H9 (cell line): ENCODE measurements around the gene SLC25A12. TPM values are rescaled to one million over a fixed set of nuclear protein-coding genes. Genes with fewer than 3 reads are reported as not detected.

Experiments used
- DNase-seq: peaks from one replicate; pipeline ENCODE4 v3.0.0-alpha.2; 2017
- H2AFZ ChIP-seq: one replicate; pipeline ENCODE4 v1.6.1; 2013; ENCODE audit warnings: mild to moderate bottlenecking, low read length, control low read depth, moderate library complexity
- H2AK5ac ChIP-seq: 2 replicates; pipeline ENCODE4 v1.6.1; 2013; ENCODE audit warnings: low read length, control low read depth, mixed read lengths; ENCODE audit not compliant: insufficient read length
- H2BK120ac ChIP-seq: one replicate; pipeline ENCODE4 v1.6.1; 2013; ENCODE audit warnings: low read depth, mild to moderate bottlenecking, low read length, control low read depth, inconsistent platforms; ENCODE audit not compliant: poor library complexity, severe bottlenecking
- H2BK12ac ChIP-seq: 2 replicates; pipeline ENCODE4 v1.6.1; 2013; ENCODE audit warnings: low read length, control low read depth, mixed read lengths, low read depth; ENCODE audit not compliant: insufficient read length
- H2BK15ac ChIP-seq: 2 replicates; pipeline ENCODE4 v1.6.1; 2013; ENCODE audit warnings: low read depth, low read length, control low read depth
- H2BK20ac ChIP-seq: one replicate; pipeline ENCODE4 v1.6.1; 2013; ENCODE audit warnings: low read depth, mild to moderate bottlenecking, low read length, control low read depth, inconsistent platforms; ENCODE audit not compliant: poor library complexity, severe bottlenecking
- H2BK5ac ChIP-seq: 2 replicates; pipeline ENCODE4 v1.6.1; 2013; ENCODE audit warnings: low read length, control low read depth, mixed read lengths; ENCODE audit not compliant: insufficient read length
- H3K14ac ChIP-seq: 2 replicates; pipeline ENCODE4 v1.6.1; 2013; ENCODE audit warnings: low read length, control low read depth; ENCODE audit not compliant: insufficient read depth
- H3K18ac ChIP-seq: 2 replicates; pipeline ENCODE4 v1.6.1; 2013; ENCODE audit warnings: low read depth, mild to moderate bottlenecking, mixed read lengths, low read length, control low read depth; ENCODE audit not compliant: insufficient read length
- H3K23ac ChIP-seq: 2 replicates; pipeline ENCODE4 v1.6.1; 2013; ENCODE audit warnings: low read length, control low read depth, mixed read lengths, low read depth; ENCODE audit not compliant: insufficient read length
- H3K23me2 ChIP-seq: 2 replicates; pipeline ENCODE4 v1.6.1; 2013; ENCODE audit warnings: low read depth, mild to moderate bottlenecking, mixed read lengths, low read length, control low read depth; ENCODE audit not compliant: insufficient read length, poor library complexity, severe bottlenecking
- H3K27ac ChIP-seq: 2 replicates; pipeline ENCODE4 v1.5.1; 2013; ENCODE audit warnings: low read length, control low read depth, mixed read lengths, low read depth; ENCODE audit not compliant: insufficient read length
- H3K27me3 ChIP-seq: 2 replicates; pipeline ENCODE4 v1.6.1; 2013; ENCODE audit warnings: low read length, control low read depth, inconsistent platforms; ENCODE audit not compliant: insufficient read depth
- H3K4ac ChIP-seq: 2 replicates; pipeline ENCODE4 v1.6.1; 2013; ENCODE audit warnings: low read depth, mild to moderate bottlenecking, control low read depth, inconsistent platforms, low read length, moderate library complexity
- H3K4me1 ChIP-seq: 2 replicates; pipeline ENCODE4 v1.6.1; 2013; ENCODE audit warnings: low read length, control low read depth, inconsistent platforms; ENCODE audit not compliant: insufficient read depth
- H3K4me2 ChIP-seq: 2 replicates; pipeline ENCODE4 v1.6.1; 2013; ENCODE audit warnings: low read length, control low read depth, mixed read lengths; ENCODE audit not compliant: insufficient read length, insufficient read depth
- H3K56ac ChIP-seq: 2 replicates; pipeline ENCODE4 v1.6.1; 2013; ENCODE audit warnings: low read depth, mild to moderate bottlenecking, mixed read lengths, low read length, control low read depth; ENCODE audit not compliant: insufficient read length
- H3K79me1 ChIP-seq: 2 replicates; pipeline ENCODE4 v1.6.1; 2013; ENCODE audit warnings: low read depth, mild to moderate bottlenecking, moderate library complexity, low read length, control low read depth, inconsistent platforms; ENCODE audit not compliant: insufficient read depth, poor library complexity, severe bottlenecking
- H3K79me2 ChIP-seq: 2 replicates; pipeline ENCODE4 v1.6.1; 2013; ENCODE audit warnings: low read length, control low read depth, inconsistent platforms; ENCODE audit not compliant: insufficient read depth
- H3K9ac ChIP-seq: 2 replicates; pipeline ENCODE4 v1.6.1; 2013; ENCODE audit warnings: low read length, control low read depth, mixed read lengths; ENCODE audit not compliant: insufficient read length; ENCODE audit errors: extremely low read depth
- H3K9me3 ChIP-seq: one replicate; pipeline ENCODE4 v1.6.1; 2013; ENCODE audit warnings: low read depth, low read length, inconsistent platforms; ENCODE audit not compliant: control insufficient read depth
- H3T11ph ChIP-seq: one replicate; pipeline ENCODE4 v1.6.1; 2013; ENCODE audit warnings: mild to moderate bottlenecking, low read length, control low read depth, inconsistent platforms
- H4K20me1 ChIP-seq: one replicate; pipeline ENCODE4 v1.6.1; 2013; ENCODE audit not compliant: control insufficient read depth, insufficient read length, insufficient read depth
- H4K5ac ChIP-seq: 2 replicates; pipeline ENCODE4 v1.6.1; 2013; ENCODE audit warnings: low read depth, mild to moderate bottlenecking, mixed read lengths, low read length, control low read depth; ENCODE audit not compliant: insufficient read length
- H4K8ac ChIP-seq: replicated peaks from 2 replicates; pipeline ENCODE4 v1.6.1; 2013; ENCODE audit warnings: low read length, control low read depth, mixed read lengths, low read depth; ENCODE audit not compliant: insufficient read length
- H4K91ac ChIP-seq: 2 replicates; pipeline ENCODE4 v1.6.1; 2013; ENCODE audit warnings: low read depth, mild to moderate bottlenecking, moderate library complexity, mixed read lengths, low read length, control low read depth; ENCODE audit not compliant: insufficient read length
- H3K27ac Mint-ChIP-seq, 3 experiments: 2 replicates in 2 of 3; 3 replicates in 1 of 3; pipeline ENCODE4 v1.8.0; 2020 to 2021; ENCODE audit warnings: mixed read lengths in 3 of 3, mild to moderate bottlenecking in 1 of 3, moderate library complexity in 1 of 3
- H3K27me3 Mint-ChIP-seq: 2 replicates; pipeline ENCODE4 v1.8.0; 2021; ENCODE audit warnings: low read depth, mild to moderate bottlenecking, moderate library complexity, mixed read lengths
- H3K36me3 Mint-ChIP-seq, 3 experiments: 2 replicates in 2 of 3; 3 replicates in 1 of 3; pipeline ENCODE4 v1.8.0; 2020 to 2021; ENCODE audit warnings: low read depth in 3 of 3, mixed read lengths in 3 of 3; ENCODE audit not compliant: insufficient read depth in 1 of 3
- H3K4me1 Mint-ChIP-seq, 2 experiments: 2 replicates each; pipeline ENCODE4 v1.8.0; 2020; ENCODE audit warnings: mixed read lengths in 2 of 2
- H3K4me3 Mint-ChIP-seq, 2 experiments: 2 replicates in 1 of 2; 3 replicates in 1 of 2; pipeline ENCODE4 v1.8.0; 2020 to 2021; ENCODE audit warnings: mild to moderate bottlenecking in 2 of 2, mixed read lengths in 2 of 2, moderate library complexity in 1 of 2
- H3K9me3 Mint-ChIP-seq, 2 experiments: 2 replicates in 1 of 2; 3 replicates in 1 of 2; pipeline ENCODE4 v1.8.0; 2020; ENCODE audit warnings: mild to moderate bottlenecking in 2 of 2, mixed read lengths in 2 of 2, moderate library complexity in 1 of 2
- CTCF ChIP-seq: fragments of 200-600 bp; sonication (generic); conservative IDR thresholded peaks from 3 replicates; pipeline ENCODE4 v1.8.0; 2021; ENCODE audit warnings: antibody characterized with exemption, mild to moderate bottlenecking
- WGBS: extraction: QIAGEN DNeasy Blood & Tissue Kit; methylation state at CpG from one replicate; pipeline ENCODE4 v1.1.7; 2013; ENCODE audit warnings: missing lambda C conversion rate, low lambda C conversion rate, mixed read lengths; ENCODE audit not compliant: insufficient read length; ENCODE audit errors: extremely low coverage; 5-methylcytosine and 5-hydroxymethylcytosine counted together
- total RNA-seq: library from RNA; stranded (reverse); gene quantifications from 2 replicates; pipeline ENCODE4 v1.2.1, GENCODE V29; 2021

Gene SLC25A12
- total RNA-seq, 1 experiment from 2014 or later = 10.1 TPM

- Histone ChIP-seq H3K14ac (no peak overlapping the region), H2BK15ac (no peak overlapping the region), H3K23me2 (no peaks in the 10 kb centered on the region), H3T11ph (no peak overlapping the region), H2BK12ac (no peak overlapping the region), H3K56ac (no peak overlapping the region), H2BK5ac (no peak overlapping the region), H3K4ac (no peak overlapping the region), H3K23ac (no peak overlapping the region), H4K91ac (no peak overlapping the region), H3K4me1 (no peaks in the 10 kb centered on the region), H3K9ac (no peak overlapping the region), H2BK20ac (no peak overlapping the region), H2AFZ (no peak overlapping the region), H3K79me2 (no peaks in the 10 kb centered on the region), H4K8ac (no peak overlapping the region), H4K20me1 (no peaks in the 10 kb centered on the region), H3K9me3 (no peaks in the 10 kb centered on the region), H3K4me2 (no peak overlapping the region), H3K27ac (no peak overlapping the region), H3K18ac (no peak overlapping the region), H2BK120ac (no peak overlapping the region), H3K79me1 (no peaks in the 10 kb centered on the region), H2AK5ac (no peak overlapping the region), H4K5ac (no peak overlapping the region), H3K27me3 (no peaks in the 10 kb centered on the region)
- Mint-ChIP-seq H3K4me3 (no peak overlapping the region), H3K27me3 (no peaks in the 10 kb centered on the region), H3K4me1 (peaks cover 3 to 4% of the 10 kb centered on the region in 2 experiments; a peak in 2 of 4 replicates), H3K36me3 (peaks cover 0 to 10% (median 2%) of the 10 kb centered on the region in 3 experiments; a peak in 5 of 7 replicates), H3K27ac (no peak overlapping the region), H3K9me3 (no peaks in the 10 kb centered on the region)
- no CpG with 5 or more reads among the region's 4 CpGs for WGBS
- no peak for DNase-seq
- TF ChIP-seq CTCF = peak; percentile 42; the same call in 1 of the 3 replicates
Observed at GRCh38 chr2:171811245-171811628, 82.8 kb downstream of the SLC25A12 start.
